ENCODE results near the gene MBD3. TPM values are rescaled to one million over a fixed set of nuclear protein-coding genes. Genes with fewer than 3 reads are reported as not detected.

The MBD3 gene
- total and polyA plus RNA-seq, 5 donors from 2014 or later, result 4.8 to 39.7 (median 5.8) TPM

- no peak overlapping the region for H3K27ac Mint-ChIP-seq
- ATAC-seq (ENCODE audit: low read depth in 2 of 2) (no peak), DNase-seq (no peak)
- Histone ChIP-seq H3K9me3 (ENCODE audit: control insufficient read depth in 2 of 2, low read length in 2 of 2) (no peaks in the 10 kb centered on the region), H3K4me1 (ENCODE audit: control insufficient read depth, insufficient read depth, low read length, poor library complexity, severe bottlenecking) (no peaks in the 10 kb centered on the region), H3K4me3 (ENCODE audit: low read depth, low read length) (no peak overlapping the region), H3K27ac (ENCODE audit: insufficient read depth, low read length, poor library complexity, severe bottlenecking) (no peak overlapping the region), H3K36me3 (ENCODE audit: control insufficient read depth, insufficient read depth, low read length) (no peaks in the 10 kb centered on the region), H3K27me3 (ENCODE audit: control insufficient read depth, insufficient read depth, low read length) (peaks cover 6% of the 10 kb centered on the region)
- H3K9me3 Mint-ChIP-seq, result peaks cover 0 to 3% (median 0%) of the 10 kb centered on the region in 7 donors
- no peaks in the 10 kb centered on the region for H3K36me3 Mint-ChIP-seq
- peaks cover 0 to 12% (median 3%) of the 10 kb centered on the region in 4 donors for H3K4me1 Mint-ChIP-seq
- peaks cover 23% of the 10 kb centered on the region for H3K27me3 Mint-ChIP-seq
- no peak overlapping the region for H3K4me3 Mint-ChIP-seq
These were observed 63.9 kb downstream of the MBD3 start for GRCh38 chr19:1528596-1529429.

DNA sequence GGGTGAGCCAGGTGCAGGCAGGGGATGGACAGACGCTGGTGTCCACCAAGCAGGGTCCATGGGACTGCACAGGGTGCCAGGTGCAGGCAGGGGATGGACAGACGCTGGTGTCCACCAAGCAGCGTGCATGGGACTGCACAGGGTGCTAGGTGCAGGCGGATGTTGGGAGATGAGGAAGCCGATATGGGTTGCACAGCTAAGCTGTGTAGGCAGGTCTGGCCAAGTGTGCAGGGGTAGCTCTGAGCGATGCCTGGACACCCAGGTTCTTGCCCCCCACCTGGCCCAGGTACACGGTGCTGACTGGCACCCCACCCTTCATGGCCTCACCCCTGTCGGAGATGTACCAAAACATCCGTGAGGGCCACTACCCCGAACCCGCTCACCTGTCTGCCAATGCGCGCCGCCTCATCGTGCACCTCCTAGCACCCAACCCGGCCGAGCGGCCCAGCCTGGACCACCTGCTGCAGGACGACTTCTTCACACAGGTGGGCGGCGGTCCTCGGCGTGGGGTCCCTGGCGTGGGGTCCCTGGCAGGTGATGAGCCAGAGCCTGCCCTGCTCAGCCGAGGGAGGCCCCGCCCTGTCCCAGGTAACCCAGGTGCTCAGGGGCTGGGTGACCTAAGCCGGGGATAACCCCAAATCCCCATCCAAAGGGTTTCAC lies 64.9 kb downstream of the MBD3 start:
- Mint-ChIP-seq H3K4me3 (no peak overlapping the region), H3K27me3 (peaks cover 32% of the 10 kb centered on the region), H3K9me3 (peaks cover 0 to 3% (median 0%) of the 10 kb centered on the region in 7 donors), H3K27ac (no peak overlapping the region), H3K36me3 (no peaks in the 10 kb centered on the region), H3K4me1 (peaks cover 0 to 12% (median 3%) of the 10 kb centered on the region in 4 donors)
- DNase-seq (no peak), ATAC-seq (ENCODE audit: low read depth in 2 of 2) (no peak)
- no peaks in the 10 kb centered on the region for H3K9me3 ChIP-seq (ENCODE audit: control insufficient read depth in 2 of 2, low read length in 2 of 2)
- H3K4me1 ChIP-seq (ENCODE audit: control insufficient read depth, insufficient read depth, low read length, poor library complexity, severe bottlenecking), result no peaks in the 10 kb centered on the region
- H3K27ac ChIP-seq (ENCODE audit: insufficient read depth, low read length, poor library complexity, severe bottlenecking), result no peak overlapping the region
- H3K27me3 ChIP-seq (ENCODE audit: control insufficient read depth, insufficient read depth, low read length), result peaks cover 6% of the 10 kb centered on the region
- H3K36me3 ChIP-seq (ENCODE audit: control insufficient read depth, insufficient read depth, low read length), result no peaks in the 10 kb centered on the region
- H3K4me3 ChIP-seq (ENCODE audit: low read depth, low read length), result no peak overlapping the region

- H3K4me1 Mint-ChIP-seq, result peaks cover 0 to 12% (median 3%) of the 10 kb centered on the region in 4 donors
- Histone ChIP-seq H3K27ac (ENCODE audit: insufficient read depth, low read length, poor library complexity, severe bottlenecking) (no peak overlapping the region), H3K27me3 (ENCODE audit: control insufficient read depth, insufficient read depth, low read length) (peaks cover 6% of the 10 kb centered on the region), H3K4me3 (ENCODE audit: low read depth, low read length) (no peak overlapping the region), H3K9me3 (ENCODE audit: control insufficient read depth in 2 of 2, low read length in 2 of 2) (no peaks in the 10 kb centered on the region), H3K4me1 (ENCODE audit: control insufficient read depth, insufficient read depth, low read length, poor library complexity, severe bottlenecking) (no peaks in the 10 kb centered on the region), H3K36me3 (ENCODE audit: control insufficient read depth, insufficient read depth, low read length) (no peaks in the 10 kb centered on the region)
- peaks cover 0 to 3% (median 0%) of the 10 kb centered on the region in 7 donors for H3K9me3 Mint-ChIP-seq
- peaks cover 33% of the 10 kb centered on the region for H3K27me3 Mint-ChIP-seq
- ATAC-seq (ENCODE audit: low read depth in 2 of 2) (no peak), DNase-seq (no peak)
- H3K36me3 Mint-ChIP-seq, result no peaks in the 10 kb centered on the region
- no peak overlapping the region for H3K4me3 Mint-ChIP-seq
- H3K27ac Mint-ChIP-seq, result no peak overlapping the region
These were observed 65.6 kb downstream of the MBD3 start for GRCh38 chr19:1526979-1527649.

GRCh38 chr19:1526066-1526778 lies 66.4 kb downstream of the MBD3 start:
- H3K9me3 Mint-ChIP-seq, result peaks cover 0 to 3% (median 0%) of the 10 kb centered on the region in 7 donors
- no peaks in the 10 kb centered on the region for H3K36me3 Mint-ChIP-seq
- no peaks in the 10 kb centered on the region for H3K36me3 ChIP-seq (ENCODE audit: control insufficient read depth, insufficient read depth, low read length)
- peaks cover 6% of the 10 kb centered on the region for H3K27me3 ChIP-seq (ENCODE audit: control insufficient read depth, insufficient read depth, low read length)
- H3K4me1 Mint-ChIP-seq, result peaks cover 0 to 12% (median 3%) of the 10 kb centered on the region in 4 donors
- H3K4me3 Mint-ChIP-seq, result peak overlapping the region in 1 of 4 donors; percentile 52
- H3K27ac Mint-ChIP-seq, result no peak overlapping the region
- no peak overlapping the region for H3K4me3 ChIP-seq (ENCODE audit: low read depth, low read length)
- no peaks in the 10 kb centered on the region for H3K4me1 ChIP-seq (ENCODE audit: control insufficient read depth, insufficient read depth, low read length, poor library complexity, severe bottlenecking)
- H3K27ac ChIP-seq (ENCODE audit: insufficient read depth, low read length, poor library complexity, severe bottlenecking), result no peak overlapping the region
- no peaks in the 10 kb centered on the region for H3K9me3 ChIP-seq (ENCODE audit: control insufficient read depth in 2 of 2, low read length in 2 of 2)
- ATAC-seq (ENCODE audit: low read depth in 2 of 2) (no peak), DNase-seq (no peak)
- peaks cover 33% of the 10 kb centered on the region for H3K27me3 Mint-ChIP-seq

GRCh38 chr19:1525343-1525742 lies 67.3 kb downstream of the MBD3 start:
- H3K36me3 ChIP-seq (ENCODE audit: control insufficient read depth, insufficient read depth, low read length), result no peaks in the 10 kb centered on the region
- H3K4me1 ChIP-seq (ENCODE audit: control insufficient read depth, insufficient read depth, low read length, poor library complexity, severe bottlenecking), result no peaks in the 10 kb centered on the region
- Mint-ChIP-seq H3K9me3 (peaks cover 0 to 3% (median 0%) of the 10 kb centered on the region in 7 donors), H3K36me3 (no peaks in the 10 kb centered on the region), H3K4me3 (no peak overlapping the region), H3K27me3 (peaks cover 38% of the 10 kb centered on the region), H3K27ac (no peak overlapping the region), H3K4me1 (peaks cover 0 to 12% (median 3%) of the 10 kb centered on the region in 4 donors)
- H3K27ac ChIP-seq (ENCODE audit: insufficient read depth, low read length, poor library complexity, severe bottlenecking), result no peak overlapping the region
- peaks cover 6% of the 10 kb centered on the region for H3K27me3 ChIP-seq (ENCODE audit: control insufficient read depth, insufficient read depth, low read length)
- no peak overlapping the region for H3K4me3 ChIP-seq (ENCODE audit: low read depth, low read length)
- no peak for DNase-seq
- no peaks in the 10 kb centered on the region for H3K9me3 ChIP-seq (ENCODE audit: control insufficient read depth in 2 of 2, low read length in 2 of 2)
- ATAC-seq (ENCODE audit: low read depth in 2 of 2), result no peak

GRCh38 chr19:1524972-1525325 lies 67.7 kb downstream of the MBD3 start:
- H3K27ac Mint-ChIP-seq, result no peak overlapping the region
- Histone ChIP-seq H3K4me3 (ENCODE audit: low read depth, low read length) (no peak overlapping the region), H3K27me3 (ENCODE audit: control insufficient read depth, insufficient read depth, low read length) (peaks cover 6% of the 10 kb centered on the region), H3K27ac (ENCODE audit: insufficient read depth, low read length, poor library complexity, severe bottlenecking) (no peak overlapping the region), H3K36me3 (ENCODE audit: control insufficient read depth, insufficient read depth, low read length) (no peaks in the 10 kb centered on the region), H3K9me3 (ENCODE audit: control insufficient read depth in 2 of 2, low read length in 2 of 2) (no peaks in the 10 kb centered on the region), H3K4me1 (ENCODE audit: control insufficient read depth, insufficient read depth, low read length, poor library complexity, severe bottlenecking) (no peaks in the 10 kb centered on the region)
- H3K27me3 Mint-ChIP-seq, result peaks cover 34% of the 10 kb centered on the region
- ATAC-seq (ENCODE audit: low read depth in 2 of 2) (no peak), DNase-seq (no peak)
- H3K36me3 Mint-ChIP-seq, result no peaks in the 10 kb centered on the region
- no peak overlapping the region for H3K4me3 Mint-ChIP-seq
- H3K9me3 Mint-ChIP-seq, result peaks cover 0 to 3% (median 0%) of the 10 kb centered on the region in 7 donors
- H3K4me1 Mint-ChIP-seq, result peaks cover 0 to 12% (median 3%) of the 10 kb centered on the region in 4 donors

- H3K27ac ChIP-seq (ENCODE audit: insufficient read depth, low read length, poor library complexity, severe bottlenecking), result no peak overlapping the region
- Mint-ChIP-seq H3K4me1 (peaks cover 0 to 12% (median 3%) of the 10 kb centered on the region in 4 donors), H3K9me3 (peaks cover 0 to 3% (median 0%) of the 10 kb centered on the region in 7 donors), H3K27ac (no peak overlapping the region), H3K4me3 (peak overlapping the region in 1 of 4 donors; percentile 44), H3K36me3 (no peaks in the 10 kb centered on the region), H3K27me3 (peaks cover 31% of the 10 kb centered on the region)
- H3K9me3 ChIP-seq (ENCODE audit: control insufficient read depth in 2 of 2, low read length in 2 of 2), result no peaks in the 10 kb centered on the region
- H3K27me3 ChIP-seq (ENCODE audit: control insufficient read depth, insufficient read depth, low read length), result peaks cover 6% of the 10 kb centered on the region
- DNase-seq, result no peak
- H3K36me3 ChIP-seq (ENCODE audit: control insufficient read depth, insufficient read depth, low read length), result no peaks in the 10 kb centered on the region
- no peaks in the 10 kb centered on the region for H3K4me1 ChIP-seq (ENCODE audit: control insufficient read depth, insufficient read depth, low read length, poor library complexity, severe bottlenecking)
- no peak for ATAC-seq (ENCODE audit: low read depth in 2 of 2)
- no peak overlapping the region for H3K4me3 ChIP-seq (ENCODE audit: low read depth, low read length)
These were observed 68.2 kb downstream of the MBD3 start for GRCh38 chr19:1524287-1524971.

Measured in CD4-positive, CD25-positive, alpha-beta regulatory T cell (primary cell).